H1 (cell line): Measurements from ENCODE around the gene TCAF1. TPM values are rescaled to one million over a fixed set of nuclear protein-coding genes. Genes with fewer than 3 reads are reported as not detected.
"Not testable (repeated sequence)": the region's sequence is repeated elsewhere in the genome, so short reads cannot be mapped to it uniquely, and the experiment has no call there.

ENCODE experiments used
- CTCF ChIA-PET: fragments of 300-600 bp; sonication (Branson Sonifier 250); formaldehyde crosslinking; loops from one replicate; lab custom pipeline; 2021; ENCODE audit not compliant: partially characterized antibody; lab: Charles Lee
- POLR2A ChIA-PET: fragments of 300-600 bp; sonication (Branson Sonifier 250); formaldehyde crosslinking; loops from one replicate; lab custom pipeline; 2021; ENCODE audit warnings: inconsistent platforms; ENCODE audit not compliant: partially characterized antibody; lab: Charles Lee
- DNase-seq, 2 experiments: peaks; one replicate each; pipeline versions ENCODE4 v3.0.0 to v3.0.0-alpha.2; 2010 to 2022; ENCODE audit warnings: low spot score in 2 of 2, low read depth in 1 of 2, mixed read lengths in 1 of 2
- FAIRE-seq: peaks from 2 replicates; lab custom pipeline; 2011; peaks lifted over from hg19 to GRCh38; lab: Jason Lieb, UNC
- H2AFZ ChIP-seq: 2 replicates; pipeline ENCODE4 v1.8.1; 2012; ENCODE audit warnings: low read length, inconsistent platforms
- H2AK5ac ChIP-seq: 2 replicates; pipeline ENCODE4 v1.6.1; 2013; ENCODE audit warnings: low read depth, low read length
- H2BK120ac ChIP-seq: replicated peaks from 2 replicates; pipeline ENCODE3; 2013; ENCODE audit warnings: low read depth, low read length, inconsistent platforms
- H2BK12ac ChIP-seq: 2 replicates; pipeline ENCODE4 v1.6.1; 2013; ENCODE audit warnings: low read depth, low read length
- H2BK15ac ChIP-seq: 2 replicates; pipeline ENCODE4 v1.6.1; 2013; ENCODE audit warnings: low read length
- H2BK20ac ChIP-seq: 2 replicates; pipeline ENCODE4 v1.6.1; 2013; ENCODE audit warnings: low read length
- H2BK5ac ChIP-seq: 2 replicates; pipeline ENCODE4 v1.6.1; 2013; ENCODE audit warnings: low read depth, low read length
- H3K14ac ChIP-seq: 2 replicates; pipeline ENCODE4 v1.6.1; 2013; ENCODE audit warnings: inconsistent platforms; ENCODE audit not compliant: insufficient read length
- H3K18ac ChIP-seq: 2 replicates; pipeline ENCODE4 v1.6.1; 2013; ENCODE audit warnings: low read length; ENCODE audit errors: extremely low read depth
- H3K23ac ChIP-seq: 2 replicates; pipeline ENCODE4 v1.6.1; 2013; ENCODE audit warnings: inconsistent platforms; ENCODE audit not compliant: insufficient read length
- H3K23me2 ChIP-seq: 2 replicates; pipeline ENCODE4 v1.6.1; 2013; ENCODE audit warnings: low read depth, low read length
- H3K27ac ChIP-seq: 2 replicates; pipeline ENCODE4 v1.6.1; 2011; ENCODE audit warnings: low read depth, low read length, inconsistent platforms
- H3K27me3 ChIP-seq, 4 experiments: replicated peaks in 1 of 4; 1 replicate in 1 of 4; 2 replicates in 3 of 4; pipeline versions ENCODE4 v1.6.1 to v1.8.1; 2011 to 2013; ENCODE audit warnings: low read length in 3 of 4, mild to moderate bottlenecking in 3 of 4, inconsistent platforms in 2 of 4, mixed read lengths in 2 of 4, moderate library complexity in 1 of 4; ENCODE audit not compliant: control insufficient read depth in 3 of 4, insufficient read depth in 3 of 4; ENCODE audit errors: extremely low read depth in 1 of 4
- H3K36me3 ChIP-seq, 4 experiments: 2 replicates each; pipeline versions ENCODE4 v1.6.1 to v1.8.1; 2011 to 2013; ENCODE audit warnings: mild to moderate bottlenecking in 4 of 4, low read length in 3 of 4, moderate library complexity in 2 of 4, control low read depth in 1 of 4, inconsistent platforms in 1 of 4; ENCODE audit not compliant: insufficient read depth in 4 of 4, control insufficient read depth in 2 of 4
- H3K4ac ChIP-seq: replicated peaks from 2 replicates; pipeline ENCODE3; 2013; ENCODE audit warnings: low read length, low read depth, mixed read lengths, inconsistent platforms; ENCODE audit not compliant: insufficient read length
- H3K4me1 ChIP-seq, 4 experiments: replicated peaks in 1 of 4; 1 replicate in 1 of 4; 2 replicates in 3 of 4; pipeline versions ENCODE4 v1.6.1 to v1.8.1; 2011 to 2013; ENCODE audit warnings: low read length in 3 of 4, inconsistent platforms in 2 of 4, mixed read lengths in 1 of 4; ENCODE audit not compliant: insufficient read depth in 4 of 4, control insufficient read depth in 3 of 4
- H3K4me2 ChIP-seq, 2 experiments: 2 replicates each; pipeline versions ENCODE4 v1.6.1 to v1.8.1; 2011 to 2013; ENCODE audit warnings: low read depth in 2 of 2, low read length in 2 of 2, control low read depth in 1 of 2, inconsistent platforms in 1 of 2, mild to moderate bottlenecking in 1 of 2; ENCODE audit not compliant: insufficient read depth in 1 of 2
- H3K4me3 ChIP-seq, 4 experiments: fragments of 200-600, 300-600 bp in 1 of 4; sonication (generic), shearing (Covaris generic), sonication (Bioruptor Twin) in 1 of 4; 2 replicates each; pipeline versions ENCODE4 v1.5.1 to v1.8.1; 2011 to 2016; ENCODE audit warnings: low read length in 4 of 4, low read depth in 3 of 4, control low read depth in 2 of 4, inconsistent platforms in 2 of 4, mild to moderate bottlenecking in 2 of 4, mixed read lengths in 1 of 4, moderate library complexity in 1 of 4; ENCODE audit not compliant: insufficient read depth in 2 of 4; ENCODE audit errors: extremely low read depth in 1 of 4
- H3K56ac ChIP-seq: replicated peaks from 2 replicates; pipeline ENCODE3; 2013; ENCODE audit warnings: low read depth, mild to moderate bottlenecking, mixed read lengths, low read length, inconsistent platforms; ENCODE audit not compliant: insufficient read length
- H3K79me1 ChIP-seq: 2 replicates; pipeline ENCODE4 v1.6.1; 2013; ENCODE audit warnings: low read depth, low read length, control low read depth
- H3K79me2 ChIP-seq, 2 experiments: 2 replicates each; pipeline versions ENCODE4 v1.6.1 to v1.8.1; 2012 to 2013; ENCODE audit warnings: low read length in 2 of 2, mild to moderate bottlenecking in 2 of 2, inconsistent platforms in 1 of 2; ENCODE audit not compliant: insufficient read depth in 2 of 2, control insufficient read depth in 1 of 2
- H3K9ac ChIP-seq, 4 experiments: replicated peaks in 1 of 4; 1 replicate in 1 of 4; 2 replicates in 3 of 4; pipeline versions ENCODE4 v1.6.1 to v1.8.1; 2011 to 2013; ENCODE audit warnings: low read depth in 3 of 4, low read length in 3 of 4, control low read depth in 2 of 4, mild to moderate bottlenecking in 2 of 4, moderate library complexity in 2 of 4, inconsistent platforms in 1 of 4; ENCODE audit errors: extremely low read depth in 1 of 4
- H3K9me3 ChIP-seq, 2 experiments: 2 replicates each; pipeline versions ENCODE4 v1.6.1 to v1.8.1; 2012 to 2013; ENCODE audit warnings: mild to moderate bottlenecking in 2 of 2, moderate library complexity in 2 of 2, control low read depth in 1 of 2, inconsistent platforms in 1 of 2, low read depth in 1 of 2, low read length in 1 of 2, mixed read lengths in 1 of 2; ENCODE audit not compliant: insufficient read depth in 2 of 2
- H4K20me1 ChIP-seq, 2 experiments: replicated peaks in 1 of 2; 2 replicates each; pipeline versions ENCODE3 to v1.8.1; 2011 to 2013; ENCODE audit warnings: inconsistent platforms in 2 of 2, low read length in 2 of 2, mild to moderate bottlenecking in 1 of 2; ENCODE audit not compliant: insufficient read depth in 2 of 2, control insufficient read depth in 1 of 2
- H4K5ac ChIP-seq: 2 replicates; pipeline ENCODE4 v1.6.1; 2013; ENCODE audit warnings: low read length, low read depth, mixed read lengths, inconsistent platforms; ENCODE audit not compliant: insufficient read length
- H4K8ac ChIP-seq: 2 replicates; pipeline ENCODE4 v1.8.0; 2013; ENCODE audit warnings: mild to moderate bottlenecking, moderate library complexity, low read length, inconsistent platforms; ENCODE audit not compliant: insufficient read depth; ENCODE audit errors: extremely low read depth
- H4K91ac ChIP-seq: replicated peaks from 2 replicates; pipeline ENCODE3; 2013; ENCODE audit warnings: low read length, mixed read lengths, inconsistent platforms; ENCODE audit not compliant: insufficient read length
- WGBS, 2 experiments: shearing (Covaris generic) in 1 of 2; methylation state at CpG; one replicate each; pipeline versions ENCODE4 v1.1.6 to v1.1.7; 2013 to 2015; ENCODE audit warnings: low lambda C conversion rate in 2 of 2, mixed read lengths in 2 of 2, inconsistent platforms in 1 of 2, low coverage in 1 of 2, missing lambda C conversion rate in 1 of 2; ENCODE audit not compliant: insufficient replicate concordance in 2 of 2, insufficient coverage in 1 of 2, insufficient read length in 1 of 2; ENCODE audit errors: extremely low coverage in 1 of 2, missing lambda C conversion rate in 1 of 2; 5-methylcytosine and 5-hydroxymethylcytosine counted together
- polyA plus RNA-seq, 7 experiments: library from polyadenylated mRNA; depleted of rRNA in 3 of 7; stranded (reverse) in 5 of 7; unstranded in 2 of 7; fragments of >200 nt in 5 of 7; fragments of 200-250 nt in 2 of 7; gene quantifications; 1 replicate in 5 of 7; 2 replicates in 1 of 7; 4 replicates in 1 of 7; pipeline versions ENCODE4 v1.2.1 to v1.2.3, GENCODE V29; 2011 to 2013; ENCODE audit warnings: missing spikeins in 2 of 7, mixed read lengths in 2 of 7
- total RNA-seq: library from RNA; stranded (reverse); fragmentation: NEBNext Ultra II Directional; extraction: Animal tissue kit (Norgen Biotek cat#: 25700); gene quantifications from 2 replicates; pipeline ENCODE4 v1.2.1, GENCODE V29; 2021

Gene TCAF1
- total and polyA plus RNA-seq, 2 of the 8 experiments (the other 6 are each of a cell fraction or from before 2014, with no cell fraction given): 9.6 to 28.0 TPM

- H3K9ac ChIP-seq, H3K56ac ChIP-seq, H3K23ac ChIP-seq, H2BK15ac ChIP-seq, H3K79me1 ChIP-seq, H3K27ac ChIP-seq, CTCF ChIA-PET, H4K5ac ChIP-seq, H3K79me2 ChIP-seq, H3K23me2 ChIP-seq, H4K91ac ChIP-seq, H3K4me2 ChIP-seq, H3K4me3 ChIP-seq, H2BK12ac ChIP-seq, H2BK20ac ChIP-seq, H2AK5ac ChIP-seq, POLR2A ChIA-PET, H3K4me1 ChIP-seq, H3K14ac ChIP-seq, H2AFZ ChIP-seq, H3K9me3 ChIP-seq, H2BK5ac ChIP-seq, H3K27me3 ChIP-seq, H3K18ac ChIP-seq, H4K8ac ChIP-seq, DNase-seq, H2BK120ac ChIP-seq, FAIRE-seq, H4K20me1 ChIP-seq, H3K4ac ChIP-seq, H3K36me3 ChIP-seq: not testable (repeated sequence)
- WGBS, 2 experiments: no CpG with 5 or more reads among the region's 3 CpGs
These were observed 78.2 kb downstream of the TCAF1 start for GRCh38 chr7:143823634-143824294.
